HG02642 (cell line): ENCODE measurements around the gene SCYGR6.
"Not testable (repeated sequence)": the region's sequence is repeated elsewhere in the genome, so short reads cannot be mapped to it uniquely, and the experiment has no call there.

ENCODE experiments used
- ATAC-seq: cut with Tn5 transposase; IDR thresholded peaks from one replicate; pipeline ENCODE4 v1.9.1; 2021; ENCODE audit warnings: mild to moderate bottlenecking; ENCODE audit not compliant: unreplicated experiment, poor library complexity

The SCYGR6 gene, protein sequence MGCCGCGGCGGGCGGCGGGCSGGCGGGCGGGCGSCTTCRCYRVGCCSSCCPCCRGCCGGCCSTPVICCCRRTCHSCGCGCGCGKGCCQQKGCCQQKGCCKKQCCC

GRCh38 chr2:227724394-227725039 is at the start of gene SCYGR6:
TSS of gene SCYGR6 (minus strand) at chr2:227724757. CDS start at chr2:227724757, 0 bp downstream.
- no peak for ATAC-seq

DNA sequence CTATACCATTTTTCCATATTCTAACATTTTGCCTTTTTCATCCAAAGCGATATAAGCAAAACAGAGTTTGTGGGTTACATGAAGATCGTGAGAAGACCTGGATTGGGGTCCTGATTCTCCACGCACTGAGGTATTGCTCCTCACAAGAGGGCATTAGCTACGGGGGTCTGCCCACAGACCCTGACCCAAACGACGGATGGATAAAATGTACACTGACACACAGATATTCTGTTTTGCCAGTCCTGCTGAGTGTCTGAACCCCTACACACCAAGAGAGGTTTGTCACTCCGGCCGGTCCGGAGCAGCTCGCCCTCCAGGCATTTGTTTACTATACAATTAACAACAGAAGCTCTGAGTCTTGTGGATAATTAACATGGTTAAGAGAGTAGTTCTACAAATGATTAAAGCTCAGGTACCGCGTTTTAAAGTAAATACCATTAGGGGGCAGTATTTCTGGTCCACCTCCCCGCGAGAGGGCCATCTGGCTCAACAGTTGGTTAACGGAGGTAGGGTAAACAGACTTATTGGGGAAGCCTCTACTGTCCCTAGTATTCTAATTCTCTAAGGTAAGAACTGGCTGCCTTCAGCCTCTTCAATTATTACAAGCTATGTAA is 49.6 kb upstream of the SCYGR6 start:
- ATAC-seq, result peak; percentile 42

- no peak for ATAC-seq
These were observed 48.4 kb upstream of the SCYGR6 start for GRCh38 chr2:227772932-227773331.

DNA sequence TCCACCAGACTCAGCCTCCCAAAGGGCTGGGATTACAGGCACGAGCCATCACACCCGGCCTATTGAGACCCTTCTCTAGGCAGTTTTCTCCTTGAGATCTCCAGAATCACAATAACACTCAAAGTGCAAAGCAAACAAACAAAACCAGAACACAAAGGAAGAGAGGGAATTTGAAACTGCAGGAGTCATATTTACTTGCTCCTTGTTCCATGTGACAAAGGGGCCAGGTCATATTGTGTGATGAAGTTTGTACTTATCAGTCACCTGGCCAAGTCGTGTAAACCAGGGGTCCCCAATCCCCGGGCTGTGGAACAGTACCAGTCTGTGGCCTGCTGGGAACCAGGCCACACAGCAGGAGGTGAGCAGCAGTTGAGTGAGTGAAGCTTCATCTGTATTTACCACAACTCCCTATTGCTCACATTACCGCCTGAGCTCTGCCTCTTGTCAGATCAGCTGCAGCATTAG is 47.7 kb upstream of the SCYGR6 start:
- no peak for ATAC-seq

GRCh38 chr2:227767830-227768229 is 43.3 kb upstream of the SCYGR6 start:
- ATAC-seq, result no peak

DNA sequence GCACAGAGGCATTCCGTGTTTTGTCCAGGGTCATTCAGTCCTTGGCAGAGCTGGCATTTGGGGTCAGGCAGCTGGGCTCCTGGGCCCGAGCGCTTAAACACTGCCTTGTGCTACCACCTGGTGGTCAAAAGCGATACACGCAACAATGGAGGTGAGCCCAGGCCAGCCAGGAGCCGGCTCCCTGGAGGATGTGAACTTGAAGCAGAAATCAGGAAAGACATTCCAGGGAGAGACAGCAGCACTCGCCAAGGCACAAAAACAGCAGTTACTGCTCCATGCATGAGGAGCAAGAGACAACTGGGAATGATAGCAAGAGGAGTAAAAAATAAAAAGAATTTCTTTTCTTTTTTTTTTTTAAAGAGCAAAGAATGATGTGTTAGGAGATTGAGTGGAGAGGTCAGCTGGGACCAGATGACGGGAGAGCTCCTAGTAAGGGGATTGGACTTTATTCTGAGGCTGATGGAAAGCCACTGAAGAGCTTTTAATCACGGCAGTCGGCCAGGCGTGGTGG is 41.9 kb upstream of the SCYGR6 start:
- ATAC-seq, result peak; percentile 100

GRCh38 chr2:227765788-227766372 is 41.3 kb upstream of the SCYGR6 start:
- ATAC-seq, result peak; percentile 8

DNA sequence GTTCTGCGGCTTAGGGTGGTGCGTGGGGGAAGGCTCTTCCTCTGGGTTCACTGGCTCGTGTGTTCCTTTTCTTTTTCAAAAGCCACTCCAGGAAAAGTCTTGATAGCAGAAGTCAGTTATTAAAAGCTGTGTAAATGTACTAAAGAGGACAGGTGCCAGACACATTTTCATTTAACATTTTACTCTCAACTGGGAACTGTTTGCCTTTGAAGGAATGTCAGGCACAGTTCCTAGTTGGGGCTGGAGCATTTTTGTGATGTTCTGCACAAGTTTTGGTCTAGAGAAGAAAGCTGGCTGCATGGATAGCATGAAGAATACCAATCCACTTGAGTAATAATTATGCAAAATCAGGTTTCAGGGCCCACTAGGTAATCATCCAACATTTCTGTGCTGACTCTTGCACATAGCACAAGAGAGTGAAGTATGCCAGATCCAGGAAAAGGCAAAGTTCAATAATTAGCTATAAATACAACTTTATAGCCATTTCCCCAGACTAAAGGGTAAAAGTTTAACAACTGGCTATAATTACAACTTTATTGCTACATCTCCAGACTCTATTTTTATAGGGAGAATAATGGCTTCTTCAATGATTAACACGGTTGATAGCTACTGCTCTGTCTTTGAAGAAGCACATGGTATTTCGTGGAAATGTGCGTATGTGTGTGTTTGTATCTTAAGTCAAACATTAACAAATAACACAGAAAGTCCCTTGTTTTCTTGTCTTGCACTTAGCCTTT is 37.4 kb upstream of the SCYGR6 start:
- ATAC-seq, result no peak

DNA sequence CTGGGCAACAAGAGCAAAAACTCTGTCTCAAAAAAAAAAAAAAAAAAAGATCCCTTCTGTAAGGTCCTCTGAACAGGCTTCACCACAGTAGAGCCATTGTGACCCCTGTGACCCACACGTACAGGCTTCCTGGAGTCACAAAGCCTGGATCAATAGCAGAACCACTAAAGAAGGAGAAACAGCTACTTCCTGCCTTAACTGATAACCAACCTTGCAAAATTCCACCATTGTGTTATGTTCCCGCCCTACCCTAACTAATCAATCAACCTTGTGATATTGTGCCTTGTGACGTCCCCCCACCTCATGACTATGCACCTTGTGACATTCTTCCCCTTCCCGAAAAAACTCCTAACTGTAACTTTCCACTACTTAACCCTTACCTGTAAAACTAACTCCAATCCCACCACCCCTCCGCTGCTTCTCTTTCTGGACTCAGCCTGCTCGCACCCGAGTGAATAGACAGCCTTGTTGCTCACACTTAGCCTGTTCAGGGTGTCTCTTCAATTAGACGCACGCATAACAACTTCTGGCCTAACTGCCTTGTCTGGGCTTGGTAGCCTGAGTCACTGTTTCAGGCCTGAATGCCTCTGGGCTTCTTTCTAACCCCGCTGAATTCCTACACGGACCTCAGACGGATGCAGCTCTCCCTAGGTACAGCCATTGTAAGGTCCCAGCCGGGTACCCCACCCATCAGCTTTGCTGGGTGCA is 35.0 kb upstream of the SCYGR6 start:
- ATAC-seq, result no peak

DNA sequence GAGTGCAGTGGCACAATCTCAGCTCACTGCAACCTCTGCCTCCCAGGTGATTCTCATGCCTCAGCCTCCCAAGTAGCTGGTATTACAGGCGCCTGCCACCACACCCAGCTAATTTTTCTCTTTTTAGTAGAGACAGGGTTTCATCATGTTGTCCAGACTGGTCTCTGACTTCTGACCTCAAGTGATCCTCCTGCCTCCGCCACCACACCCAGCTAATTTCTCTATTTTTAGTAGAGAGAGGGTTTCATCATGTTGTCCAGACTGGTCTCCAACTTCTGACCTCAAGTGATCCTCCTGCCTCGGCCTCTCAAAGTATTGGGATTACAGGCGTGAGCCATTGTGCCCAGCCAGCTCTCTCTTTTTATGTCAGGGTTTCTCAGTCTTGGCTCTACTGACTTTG is 31.7 kb upstream of the SCYGR6 start:
- ATAC-seq, result not testable (repeated sequence)

GRCh38 chr2:227748079-227748478 is 23.5 kb upstream of the SCYGR6 start:
- no peak for ATAC-seq

GRCh38 chr2:227745594-227745993 is 21.0 kb upstream of the SCYGR6 start, which contains the start of gene SCYGR8:
TSS of gene SCYGR8 (plus strand) at chr2:227745894. CDS start at chr2:227745894, 0 bp downstream.
- ATAC-seq, result no peak

DNA sequence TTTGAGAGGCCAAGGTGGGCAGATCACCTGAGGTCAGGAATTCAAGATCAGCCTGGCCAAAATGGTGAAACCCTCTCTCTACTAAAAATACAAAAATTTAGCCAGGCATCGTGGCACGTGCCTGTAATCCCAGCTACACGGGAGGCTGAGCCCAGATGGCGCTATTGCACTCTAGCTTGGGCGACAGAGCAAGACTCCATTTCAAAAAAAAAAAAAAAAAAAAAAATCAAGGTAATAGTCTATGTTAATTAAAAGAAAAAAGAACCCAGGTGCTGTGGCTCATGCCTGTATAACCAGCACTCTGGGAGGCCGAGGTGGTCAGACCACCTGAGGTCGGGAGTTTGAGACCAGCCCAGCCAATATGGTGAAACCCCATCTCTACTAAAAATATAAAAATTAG is 16.1 kb upstream of the SCYGR6 start:
- ATAC-seq, result not testable (repeated sequence)

DNA sequence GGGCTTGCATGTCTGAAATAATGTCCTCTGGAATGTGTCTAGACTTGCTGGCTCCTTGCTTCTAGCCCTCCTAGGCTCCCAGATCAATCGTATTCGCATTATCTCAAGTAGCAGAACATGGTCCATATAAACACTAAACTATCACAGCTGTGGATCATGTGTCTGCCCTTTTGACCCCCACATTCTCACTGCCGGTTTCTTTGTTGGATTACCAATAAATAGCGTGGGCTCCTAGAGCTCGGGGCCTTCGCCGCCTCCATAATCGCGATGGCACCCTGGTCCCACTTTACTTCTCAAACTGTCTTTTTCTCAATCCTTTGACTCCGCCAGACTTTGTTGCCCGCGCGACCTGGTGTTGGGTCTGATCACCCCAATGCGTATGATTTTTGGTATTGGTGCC is 14.8 kb upstream of the SCYGR6 start:
- ATAC-seq, result no peak

GRCh38 chr2:227728035-227728434 is 3.5 kb upstream of the SCYGR6 start, which contains the start of gene SCYGR7:
TSS of gene SCYGR7 (plus strand) at chr2:227728335. CDS start at chr2:227728335, 0 bp downstream.
- ATAC-seq, result no peak

DNA sequence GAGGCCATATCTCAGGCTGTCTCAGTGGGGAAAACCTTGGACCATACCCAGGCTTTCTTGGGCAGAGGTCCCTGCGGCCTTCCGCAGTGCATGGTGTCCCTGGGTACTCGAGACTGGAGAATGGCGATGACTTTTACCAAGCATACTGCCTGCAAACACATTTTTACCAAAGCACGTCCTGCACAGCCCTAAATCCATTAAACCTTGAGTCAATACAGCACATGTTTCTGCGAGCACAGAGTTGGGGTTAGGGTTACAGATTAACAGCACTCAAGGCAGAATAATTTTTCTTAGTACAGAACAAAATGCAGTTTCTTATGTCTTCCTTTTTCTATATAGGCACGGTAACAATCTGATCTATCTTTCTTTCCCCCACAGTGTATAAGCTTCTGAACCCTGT is 1.7 kb downstream of the SCYGR6 start:
- not testable (repeated sequence) for ATAC-seq

GRCh38 chr2:227720680-227721079 is 3.9 kb downstream of the SCYGR6 start:
- no peak for ATAC-seq

- ATAC-seq, result no peak
These were observed 4.9 kb downstream of the SCYGR6 start for GRCh38 chr2:227719641-227720040.

GRCh38 chr2:227717687-227718567 is 6.6 kb downstream of the SCYGR6 start, which contains the start of gene SLC19A3:
TSS of gene SLC19A3 (minus strand) at chr2:227718028. CDS start at chr2:227702318, 15,710 bp downstream.
- ATAC-seq, result no peak
